ENCODE results near the gene RFC2. TPM values are rescaled to one million over a fixed set of nuclear protein-coding genes. Genes with fewer than 3 reads are reported as not detected.

Gene RFC2
- total RNA-seq, 1 experiment from 2014 or later, result 27.4 TPM

GRCh38 chr7:74287303-74288033 lies 33.3 kb upstream of the RFC2 start:
- H3K36me3 ChIP-seq, result no peaks in the 10 kb centered on the region
- H3K4me3 ChIP-seq, result no peak overlapping the region
- no peaks in the 10 kb centered on the region for H3K27me3 ChIP-seq
- no peak for DNase-seq
- H3K9me3 ChIP-seq, result no peaks in the 10 kb centered on the region

GRCh38 chr7:74286131-74286530 lies 31.9 kb upstream of the RFC2 start:
- Histone ChIP-seq H3K27me3 (no peaks in the 10 kb centered on the region), H3K4me3 (no peak overlapping the region), H3K9me3 (no peaks in the 10 kb centered on the region), H3K36me3 (no peaks in the 10 kb centered on the region)
- DNase-seq, result no peak

DNA sequence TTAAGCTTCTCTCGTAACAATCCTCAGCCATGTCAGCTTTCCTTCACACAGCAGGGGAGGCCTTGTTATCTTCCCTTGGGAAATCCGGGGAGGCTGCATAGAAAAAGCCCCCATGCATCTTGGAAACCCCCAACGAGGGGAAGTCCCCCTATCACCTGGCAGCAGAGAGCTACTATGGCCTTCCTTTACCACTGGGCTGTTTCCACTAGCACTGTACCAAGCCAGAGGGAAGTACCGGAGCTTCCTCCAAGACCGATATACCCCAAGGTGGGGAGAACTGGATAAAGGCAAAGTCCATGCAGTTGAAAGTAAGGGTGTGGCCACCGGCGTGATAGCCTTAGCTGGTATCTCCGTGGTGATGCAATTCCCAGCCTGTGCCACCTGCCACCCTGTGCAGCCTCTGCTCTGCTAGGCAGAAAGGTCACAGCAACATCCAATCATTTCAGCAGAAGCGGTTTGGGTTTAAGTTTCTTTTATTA lies 30.6 kb upstream of the RFC2 start:
- no peak for DNase-seq
- Histone ChIP-seq H3K9me3 (no peaks in the 10 kb centered on the region), H3K27me3 (no peaks in the 10 kb centered on the region), H3K4me3 (no peak overlapping the region), H3K36me3 (no peaks in the 10 kb centered on the region)

GRCh38 chr7:74283858-74284447 lies 29.8 kb upstream of the RFC2 start:
- no peak for DNase-seq
- H3K27me3 ChIP-seq, result no peaks in the 10 kb centered on the region
- H3K4me3 ChIP-seq, result no peak overlapping the region
- H3K9me3 ChIP-seq, result no peaks in the 10 kb centered on the region
- no peaks in the 10 kb centered on the region for H3K36me3 ChIP-seq

- Histone ChIP-seq H3K27me3 (no peaks in the 10 kb centered on the region), H3K36me3 (no peaks in the 10 kb centered on the region), H3K4me3 (no peak overlapping the region), H3K9me3 (no peaks in the 10 kb centered on the region)
- no peak for DNase-seq
These were observed 28.7 kb upstream of the RFC2 start for GRCh38 chr7:74282748-74283459.

DNA sequence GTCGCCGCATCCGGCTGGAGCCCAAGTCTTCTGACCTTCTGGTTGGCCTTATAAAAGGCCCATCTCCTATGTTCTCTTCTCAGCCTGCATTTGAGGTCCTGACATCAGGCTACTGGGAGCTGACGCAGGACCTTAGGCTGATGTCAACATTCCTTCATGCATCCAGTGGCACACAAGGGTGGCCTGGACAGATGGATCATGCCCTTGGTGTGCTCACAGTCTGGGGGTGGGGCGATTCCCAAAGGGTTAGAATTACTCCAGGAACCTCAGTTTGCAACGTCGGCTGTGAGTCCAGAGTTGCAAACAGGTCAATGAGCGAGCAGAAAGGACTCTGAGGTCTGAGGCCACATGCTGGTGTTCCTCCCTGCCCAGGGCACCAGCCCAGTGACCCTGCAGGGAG lies 26.8 kb upstream of the RFC2 start:
- H3K9me3 ChIP-seq, result no peaks in the 10 kb centered on the region
- H3K27me3 ChIP-seq, result no peaks in the 10 kb centered on the region
- no peak for DNase-seq
- H3K36me3 ChIP-seq, result no peaks in the 10 kb centered on the region
- no peak overlapping the region for H3K4me3 ChIP-seq

GRCh38 chr7:74277636-74278035 lies 23.4 kb upstream of the RFC2 start:
- Histone ChIP-seq H3K9me3 (no peaks in the 10 kb centered on the region), H3K27me3 (no peaks in the 10 kb centered on the region), H3K4me3 (no peak overlapping the region), H3K36me3 (no peaks in the 10 kb centered on the region)
- no peak for DNase-seq

DNA sequence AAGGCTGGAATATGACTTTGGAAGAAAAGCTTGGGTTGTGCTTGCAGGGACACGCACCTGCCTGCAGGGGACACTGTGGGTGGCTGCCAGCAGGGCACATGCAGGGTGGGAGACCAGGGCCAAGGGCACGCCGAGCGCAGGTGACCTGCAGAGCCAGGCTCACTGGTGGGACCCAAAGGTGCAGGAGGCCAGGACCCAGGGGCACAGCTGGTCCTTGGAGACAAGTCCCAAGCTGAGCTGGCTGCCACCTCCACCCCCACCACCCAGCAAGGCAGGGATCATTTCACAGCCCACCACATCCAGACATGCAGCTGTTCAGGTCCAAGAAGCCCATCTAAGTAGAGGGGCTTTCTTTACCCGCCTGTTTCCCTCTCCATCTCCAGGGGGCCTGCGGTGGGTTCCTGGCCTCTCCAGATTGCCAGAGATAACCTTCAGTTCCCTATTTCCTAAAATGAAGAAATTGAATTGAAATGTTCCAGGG lies 21.2 kb upstream of the RFC2 start:
- peak; percentile 14 for DNase-seq
- Histone ChIP-seq H3K9me3 (no peaks in the 10 kb centered on the region), H3K4me3 (no peak overlapping the region), H3K36me3 (no peaks in the 10 kb centered on the region), H3K27me3 (no peaks in the 10 kb centered on the region)

GRCh38 chr7:74272305-74273038 lies 18.3 kb upstream of the RFC2 start:
- no peaks in the 10 kb centered on the region for H3K27me3 ChIP-seq
- no peak overlapping the region for H3K4me3 ChIP-seq
- H3K36me3 ChIP-seq, result no peaks in the 10 kb centered on the region
- H3K9me3 ChIP-seq, result no peaks in the 10 kb centered on the region
- peak; percentile 93 for DNase-seq

GRCh38 chr7:74271742-74272141 lies 17.5 kb upstream of the RFC2 start:
- no peak for DNase-seq
- H3K36me3 ChIP-seq, result no peaks in the 10 kb centered on the region
- no peak overlapping the region for H3K4me3 ChIP-seq
- no peaks in the 10 kb centered on the region for H3K9me3 ChIP-seq
- H3K27me3 ChIP-seq, result no peaks in the 10 kb centered on the region

- no peaks in the 10 kb centered on the region for H3K9me3 ChIP-seq
- no peaks in the 10 kb centered on the region for H3K27me3 ChIP-seq
- H3K4me3 ChIP-seq, result peak overlapping the region; percentile 32
- no peaks in the 10 kb centered on the region for H3K36me3 ChIP-seq
- DNase-seq, result peak; percentile 70
These were observed 15.6 kb upstream of the RFC2 start for GRCh38 chr7:74269757-74270277.

GRCh38 chr7:74267756-74268565 lies 13.8 kb upstream of the RFC2 start:
- Histone ChIP-seq H3K27me3 (no peaks in the 10 kb centered on the region), H3K36me3 (no peaks in the 10 kb centered on the region), H3K4me3 (no peak overlapping the region), H3K9me3 (no peaks in the 10 kb centered on the region)
- no peak for DNase-seq

GRCh38 chr7:74266191-74266963 lies 12.2 kb upstream of the RFC2 start:
- no peak for DNase-seq
- no peaks in the 10 kb centered on the region for H3K36me3 ChIP-seq
- H3K9me3 ChIP-seq, result no peaks in the 10 kb centered on the region
- no peak overlapping the region for H3K4me3 ChIP-seq
- no peaks in the 10 kb centered on the region for H3K27me3 ChIP-seq

- Histone ChIP-seq H3K36me3 (no peaks in the 10 kb centered on the region), H3K9me3 (no peaks in the 10 kb centered on the region), H3K4me3 (no peak overlapping the region), H3K27me3 (no peaks in the 10 kb centered on the region)
- DNase-seq, result no peak
These were observed 9.4 kb upstream of the RFC2 start for GRCh38 chr7:74263399-74264120.
